Hepatocyte (in vitro differentiated cells): ENCODE data around the gene FBXO21.

Source experiments
- CTCF ChIP-seq: fragments of 200-600 bp; sonication (generic); IDR thresholded peaks from 2 replicates; pipeline ENCODE4 v1.5.1; 2016; ENCODE audit warnings: antibody characterized with exemption, mild to moderate bottlenecking; ENCODE audit not compliant: poor library complexity
- EZH2 ChIP-seq: fragments of 200-600 bp; sonication (generic); IDR thresholded peaks from 2 replicates; pipeline ENCODE4 v1.6.1; 2016; ENCODE audit warnings: antibody characterized with exemption, mild to moderate bottlenecking, borderline replicate concordance

GRCh38 chr12:117182866-117183265, 7.4 kb downstream of the FBXO21 start:
- TF ChIP-seq CTCF (no peak), EZH2 (no peak)
